NCI-H2081 treated with DMSO at 0.1 percent for 48 hours (cell line): ENCODE measurements around the gene ADGRF5.

Experiments
- DNase-seq: peaks from one replicate; lab custom pipeline; 2025; lab: John Stamatoyannopoulos, UW

ADGRF5 gene

DNA sequence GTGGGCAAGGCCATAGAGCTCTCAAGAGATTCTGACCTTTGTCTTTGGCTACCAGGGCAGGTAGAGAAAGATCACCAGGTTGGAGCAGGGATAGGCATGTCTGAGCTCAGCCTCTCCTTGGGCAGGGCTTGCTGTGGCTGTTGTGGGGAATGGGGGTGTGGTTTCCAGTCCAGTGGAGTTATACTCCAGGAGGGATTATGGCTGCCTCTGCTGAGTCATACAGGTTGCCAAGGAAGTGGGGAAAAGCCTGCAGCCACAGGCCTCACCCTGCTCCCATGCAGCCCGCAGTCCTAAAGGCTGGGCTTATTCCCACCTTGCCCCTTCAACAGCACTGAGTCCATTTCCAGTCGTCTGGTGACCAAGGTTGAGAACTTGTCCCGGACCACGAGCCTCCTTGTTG is 106.6 kb downstream of the ADGRF5 start:
- no peak for DNase-seq

DNA sequence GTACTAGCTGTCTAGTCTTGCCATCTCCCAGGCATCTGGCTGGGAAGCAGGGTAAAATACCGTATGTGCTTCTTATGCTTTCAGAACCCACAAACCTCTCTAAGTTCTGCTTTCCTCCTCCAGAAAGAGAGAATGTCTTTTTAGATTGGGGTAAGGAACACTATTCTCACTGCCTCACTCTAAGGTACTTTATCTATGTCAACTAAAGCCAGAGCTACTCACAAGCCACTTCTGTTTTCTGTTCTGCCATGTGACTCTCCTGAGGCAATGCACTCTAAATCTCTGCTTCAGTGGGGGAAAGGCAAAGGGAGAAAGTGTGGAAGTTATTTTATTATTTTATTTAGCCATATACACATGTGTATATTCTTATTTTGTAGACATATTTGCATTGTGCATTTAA is 112.9 kb downstream of the ADGRF5 start:
- no peak for DNase-seq
